A673 (cell line): ENCODE measurements around the gene RBFOX1. TPM values are rescaled to one million over a fixed set of nuclear protein-coding genes. Genes with fewer than 3 reads are reported as not detected.

ENCODE experiments used
- BruUV-seq: library from RNA; stranded (reverse); fragments of 400-500 nt; replicated peaks from 2 replicates; lab custom pipeline; 2021; lab: Mats Ljungman, UMichigan
- CTCF ChIA-PET: fragments of 300-600 bp; sonication (Branson Sonifier 250); formaldehyde crosslinking; loops from one replicate; lab custom pipeline; 2022; ENCODE audit warnings: antibody characterized with exemption; lab: Charles Lee
- POLR2A ChIA-PET: fragments of 300-600 bp; sonication (Branson Sonifier 250); formaldehyde crosslinking; loops from one replicate; lab custom pipeline; 2022; ENCODE audit warnings: antibody characterized with exemption; ENCODE audit not compliant: low non-redundant PET; lab: Charles Lee
- DNase-seq: peaks from one replicate; pipeline ENCODE4 v3.0.0-alpha.2; 2015; ENCODE audit warnings: low spot score
- H3K27ac ChIP-seq: fragments of 200-600 bp; sonication (generic); 2 replicates; pipeline ENCODE4 v1.5.1; 2016; ENCODE audit warnings: mixed run types, low read depth, mild to moderate bottlenecking, mixed read lengths, antibody characterized with exemption, low read length; ENCODE audit not compliant: poor library complexity, severe bottlenecking
- H3K27me3 ChIP-seq: fragments of 200-600 bp; sonication (generic); replicated peaks from 2 replicates; pipeline ENCODE4 v1.6.1; 2017; ENCODE audit warnings: mixed run types, low read depth, mild to moderate bottlenecking, mixed read lengths, antibody characterized with exemption, low read length; ENCODE audit not compliant: insufficient read depth, poor library complexity
- H3K36me3 ChIP-seq: fragments of 200-600 bp; sonication (generic); 2 replicates; pipeline ENCODE4 v1.6.1; 2016; ENCODE audit warnings: mixed run types, mild to moderate bottlenecking, mixed read lengths, antibody characterized with exemption, low read length; ENCODE audit not compliant: insufficient read depth, poor library complexity, severe bottlenecking
- H3K4me1 ChIP-seq: fragments of 200-600 bp; sonication (generic); 2 replicates; pipeline ENCODE4 v1.6.1; 2017; ENCODE audit warnings: mixed run types, mild to moderate bottlenecking, mixed read lengths, antibody characterized with exemption, low read length; ENCODE audit not compliant: insufficient read depth, poor library complexity, severe bottlenecking
- H3K4me3 ChIP-seq: fragments of 200-600 bp; sonication (generic); 2 replicates; pipeline ENCODE4 v1.5.1; 2016; ENCODE audit warnings: low read depth, mixed run types, mild to moderate bottlenecking, mixed read lengths, low read length; ENCODE audit not compliant: poor library complexity, severe bottlenecking
- H3K9me3 ChIP-seq: fragments of 200-600 bp; sonication (generic); 2 replicates; pipeline ENCODE4 v1.6.1; 2016; ENCODE audit warnings: mixed run types, low read depth, mild to moderate bottlenecking, mixed read lengths, antibody characterized with exemption, low read length; ENCODE audit not compliant: poor library complexity, severe bottlenecking
- EZH2 ChIP-seq: fragments of 200-600 bp; sonication (generic); IDR thresholded peaks from 2 replicates; pipeline ENCODE4 v1.6.1; 2017; ENCODE audit warnings: borderline replicate concordance, low read depth, mild to moderate bottlenecking, mixed read lengths, antibody characterized with exemption, low read length; ENCODE audit not compliant: poor library complexity, severe bottlenecking
- intact Hi-C: fragments of 100-400 bp; cut with micrococcal nuclease; formaldehyde crosslinking; loops from one replicate; pipeline ENCODE4 v1.10.0; 2022; ENCODE audit not compliant: unreplicated experiment
- total RNA-seq: library from RNA; stranded (reverse); gene quantifications from 2 replicates; pipeline ENCODE4 v1.2.3, GENCODE V29; 2021
- TF ChIP-seq, protein P1 (sequence below): fragments of 300-800, 200-600 bp; sonication (generic); conservative IDR thresholded peaks from 2 replicates; pipeline ENCODE4 v1.5.1; 2017; ENCODE audit warnings: low read depth, mild to moderate bottlenecking, antibody characterized with exemption, low read length, moderate library complexity, mixed read lengths

RBFOX1 gene
- total RNA-seq, 1 experiment from 2014 or later: 1.8 TPM

DNA sequence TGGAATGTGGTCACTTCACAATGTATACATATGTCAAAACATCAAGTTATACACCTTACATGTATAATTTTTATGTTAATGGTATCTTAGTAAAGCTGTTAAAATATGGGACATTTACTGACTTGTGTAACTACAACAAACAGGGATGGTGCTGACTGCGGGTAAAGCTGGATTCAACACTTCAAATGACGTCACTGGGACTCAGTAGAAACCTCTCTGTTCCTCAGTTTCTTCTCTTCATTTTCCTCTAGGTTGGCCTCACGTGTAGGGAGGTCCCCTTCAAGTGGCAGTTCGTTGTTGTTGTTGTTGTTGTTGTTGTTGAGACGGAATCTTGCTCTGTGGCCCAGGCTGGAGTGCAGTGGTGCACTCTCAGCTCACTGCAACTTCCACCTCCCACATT lies 182.9 kb downstream of the RBFOX1 start:
- CTCF ChIA-PET: no interaction called here
- H3K9me3 ChIP-seq: peaks cover 10% of the 10 kb centered on the region
- TF ChIP-seq, protein P1, sequence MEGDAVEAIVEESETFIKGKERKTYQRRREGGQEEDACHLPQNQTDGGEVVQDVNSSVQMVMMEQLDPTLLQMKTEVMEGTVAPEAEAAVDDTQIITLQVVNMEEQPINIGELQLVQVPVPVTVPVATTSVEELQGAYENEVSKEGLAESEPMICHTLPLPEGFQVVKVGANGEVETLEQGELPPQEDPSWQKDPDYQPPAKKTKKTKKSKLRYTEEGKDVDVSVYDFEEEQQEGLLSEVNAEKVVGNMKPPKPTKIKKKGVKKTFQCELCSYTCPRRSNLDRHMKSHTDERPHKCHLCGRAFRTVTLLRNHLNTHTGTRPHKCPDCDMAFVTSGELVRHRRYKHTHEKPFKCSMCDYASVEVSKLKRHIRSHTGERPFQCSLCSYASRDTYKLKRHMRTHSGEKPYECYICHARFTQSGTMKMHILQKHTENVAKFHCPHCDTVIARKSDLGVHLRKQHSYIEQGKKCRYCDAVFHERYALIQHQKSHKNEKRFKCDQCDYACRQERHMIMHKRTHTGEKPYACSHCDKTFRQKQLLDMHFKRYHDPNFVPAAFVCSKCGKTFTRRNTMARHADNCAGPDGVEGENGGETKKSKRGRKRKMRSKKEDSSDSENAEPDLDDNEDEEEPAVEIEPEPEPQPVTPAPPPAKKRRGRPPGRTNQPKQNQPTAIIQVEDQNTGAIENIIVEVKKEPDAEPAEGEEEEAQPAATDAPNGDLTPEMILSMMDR: no peak
- no peak for TF ChIP-seq EZH2
- intact Hi-C loops: no loop called here
- H3K27ac ChIP-seq: no peak overlapping the region
- no peaks in the 10 kb centered on the region for H3K27me3 ChIP-seq
- no peaks in the 10 kb centered on the region for H3K4me1 ChIP-seq
- BruUV-seq: no TSS peak
- POLR2A ChIA-PET: no interaction called here
- H3K36me3 ChIP-seq: no peaks in the 10 kb centered on the region
- H3K4me3 ChIP-seq: no peak overlapping the region
- DNase-seq: no peak

DNA sequence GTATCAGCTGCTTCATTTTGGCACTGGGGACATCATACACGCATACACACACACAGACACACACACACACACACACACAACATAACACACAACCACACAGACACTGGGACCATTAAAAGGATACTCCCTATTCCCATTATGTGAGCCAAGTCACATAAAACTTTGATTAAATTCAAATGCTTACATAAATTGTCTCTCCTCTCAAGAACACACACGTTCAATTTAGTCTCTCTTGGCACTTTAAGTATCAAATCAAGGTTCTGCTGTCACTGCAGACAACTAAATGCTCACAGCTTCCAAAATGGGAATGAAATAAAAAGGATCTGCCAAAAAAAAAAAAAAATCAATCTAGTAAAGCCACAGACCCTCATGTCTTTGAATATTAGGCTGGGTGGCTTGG lies 184.9 kb downstream of the RBFOX1 start:
- CTCF ChIA-PET: no interaction called here

DNA sequence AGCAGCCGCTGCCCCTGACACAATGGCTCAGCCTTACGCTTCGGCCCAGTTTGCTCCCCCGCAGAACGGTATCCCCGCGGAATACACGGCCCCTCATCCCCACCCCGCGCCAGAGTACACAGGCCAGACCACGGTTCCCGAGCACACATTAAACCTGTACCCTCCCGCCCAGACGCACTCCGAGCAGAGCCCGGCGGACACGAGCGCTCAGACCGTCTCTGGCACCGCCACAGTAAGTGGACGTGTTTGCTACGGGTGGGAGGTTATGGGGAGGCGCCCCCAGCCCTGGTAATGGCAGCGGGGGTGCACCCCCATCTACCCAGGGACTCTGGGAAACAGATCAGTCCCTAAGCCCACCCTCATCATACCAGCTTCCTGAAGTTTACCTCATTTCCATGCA lies 185.5 kb downstream of the RBFOX1 start:
- ChIA-PET POLR2A (no interaction called here), CTCF (no interaction called here)
- H3K36me3 ChIP-seq: no peaks in the 10 kb centered on the region
- H3K9me3 ChIP-seq: peaks cover 10% of the 10 kb centered on the region
- BruUV-seq: no TSS peak
- no peaks in the 10 kb centered on the region for H3K4me1 ChIP-seq
- H3K27me3 ChIP-seq: no peaks in the 10 kb centered on the region
- H3K4me3 ChIP-seq: no peak overlapping the region
- no peak for TF ChIP-seq EZH2
- TF ChIP-seq, protein P1: no peak
- no peak for DNase-seq
- intact Hi-C loops: no loop called here
- no peak overlapping the region for H3K27ac ChIP-seq

More for the DNA sequence above, 184.9 kb downstream of the RBFOX1 start:
- H3K4me1 ChIP-seq: no peaks in the 10 kb centered on the region
- no peaks in the 10 kb centered on the region for H3K27me3 ChIP-seq
- H3K9me3 ChIP-seq: peaks cover 10% of the 10 kb centered on the region
- no peaks in the 10 kb centered on the region for H3K36me3 ChIP-seq
- POLR2A ChIA-PET: no interaction called here
- intact Hi-C loops: no loop called here
- no peak overlapping the region for H3K4me3 ChIP-seq
- DNase-seq: no peak
- TF ChIP-seq EZH2: no peak
- TF ChIP-seq, protein P1: no peak
- no TSS peak for BruUV-seq
- H3K27ac ChIP-seq: no peak overlapping the region
